ENCODE measurements around the gene C2orf80. TPM values are rescaled to one million over a fixed set of nuclear protein-coding genes. Genes with fewer than 3 reads are reported as not detected.
A peak's percentile ranks its signal among the peaks of the same experiment; 100 is the strongest.
"Not testable (repeated sequence)": the region's sequence is repeated elsewhere in the genome, so short reads cannot be mapped to it uniquely, and the experiment has no call there.

Gene C2orf80
- total and polyA plus RNA-seq, 2 experiments from 2014 or later: not detected

DNA sequence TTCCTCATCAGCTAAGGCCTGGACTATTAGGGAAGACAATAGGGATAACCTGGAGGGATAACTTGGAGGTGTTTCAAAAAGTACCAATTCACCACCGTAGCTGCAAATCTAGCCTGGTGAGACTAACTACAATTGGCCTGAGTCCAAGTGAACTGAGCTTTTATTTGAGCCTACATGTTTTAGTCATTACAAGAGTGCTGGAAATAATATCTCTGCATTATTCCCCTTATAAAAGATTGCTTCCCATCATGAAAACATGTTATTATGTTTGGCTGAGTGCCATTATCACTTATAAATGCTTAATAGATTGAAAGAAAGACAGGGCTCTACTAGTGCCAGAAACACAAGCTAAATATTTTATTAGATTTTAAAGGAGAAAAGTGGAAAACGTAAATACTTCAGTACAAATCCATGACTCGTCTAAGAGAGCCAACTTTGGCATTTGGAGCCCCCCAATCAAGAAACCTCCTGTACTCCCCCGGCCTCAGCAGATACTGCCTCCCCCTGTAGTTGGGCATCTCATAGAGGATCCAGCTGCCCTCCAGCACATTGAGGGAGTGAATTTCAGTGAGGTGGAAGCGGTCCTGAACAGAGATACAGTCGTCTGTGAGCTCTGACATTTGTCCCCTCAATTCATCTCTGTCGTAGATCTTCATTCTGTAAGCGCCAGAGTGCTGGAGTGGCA is 47.4 kb downstream of the C2orf80 start:
- H4K20me1 ChIP-seq (ENCODE audit: insufficient read depth, poor library complexity, severe bottlenecking): no peaks in the 10 kb centered on the region
- no peak for DNase-seq (ENCODE audit: low spot score)
- H3K9me3 ChIP-seq (ENCODE audit: low read depth): no peaks in the 10 kb centered on the region
- no peak overlapping the region for H3K4me3 ChIP-seq
- no peaks in the 10 kb centered on the region for H3K36me3 ChIP-seq (replicated peaks; ENCODE audit: insufficient read depth, low read depth)
- peak overlapping the region; percentile 13 for H3K27ac ChIP-seq
- TF ChIP-seq, protein P1, sequence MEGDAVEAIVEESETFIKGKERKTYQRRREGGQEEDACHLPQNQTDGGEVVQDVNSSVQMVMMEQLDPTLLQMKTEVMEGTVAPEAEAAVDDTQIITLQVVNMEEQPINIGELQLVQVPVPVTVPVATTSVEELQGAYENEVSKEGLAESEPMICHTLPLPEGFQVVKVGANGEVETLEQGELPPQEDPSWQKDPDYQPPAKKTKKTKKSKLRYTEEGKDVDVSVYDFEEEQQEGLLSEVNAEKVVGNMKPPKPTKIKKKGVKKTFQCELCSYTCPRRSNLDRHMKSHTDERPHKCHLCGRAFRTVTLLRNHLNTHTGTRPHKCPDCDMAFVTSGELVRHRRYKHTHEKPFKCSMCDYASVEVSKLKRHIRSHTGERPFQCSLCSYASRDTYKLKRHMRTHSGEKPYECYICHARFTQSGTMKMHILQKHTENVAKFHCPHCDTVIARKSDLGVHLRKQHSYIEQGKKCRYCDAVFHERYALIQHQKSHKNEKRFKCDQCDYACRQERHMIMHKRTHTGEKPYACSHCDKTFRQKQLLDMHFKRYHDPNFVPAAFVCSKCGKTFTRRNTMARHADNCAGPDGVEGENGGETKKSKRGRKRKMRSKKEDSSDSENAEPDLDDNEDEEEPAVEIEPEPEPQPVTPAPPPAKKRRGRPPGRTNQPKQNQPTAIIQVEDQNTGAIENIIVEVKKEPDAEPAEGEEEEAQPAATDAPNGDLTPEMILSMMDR (IDR thresholded peaks at IDR 0.05; ENCODE audit: poor library complexity): no peak
- no peak for TF ChIP-seq EZH2 (IDR thresholded peaks at IDR 0.05; ENCODE audit: borderline replicate concordance)
- TF ChIP-seq EZH2phosphoT487 (IDR thresholded peaks at IDR 0.05; ENCODE audit: low read depth, severe bottlenecking, unreplicated experiment): no peak
- peaks cover 7% of the 10 kb centered on the region for H3K4me1 ChIP-seq (ENCODE audit: insufficient read depth)
- H3K9me2 ChIP-seq (replicated peaks; ENCODE audit: insufficient read depth): no peaks in the 10 kb centered on the region
- H3K79me2 ChIP-seq: no peaks in the 10 kb centered on the region
- H2AFZ ChIP-seq: no peak overlapping the region
- 45% methylated on average over 8 of the region's 8 CpGs for WGBS (ENCODE audit: low lambda C conversion rate, missing lambda C conversion rate)
- H3K4me2 ChIP-seq: no peak overlapping the region
- H3K27me3 ChIP-seq: no peaks in the 10 kb centered on the region

DNA sequence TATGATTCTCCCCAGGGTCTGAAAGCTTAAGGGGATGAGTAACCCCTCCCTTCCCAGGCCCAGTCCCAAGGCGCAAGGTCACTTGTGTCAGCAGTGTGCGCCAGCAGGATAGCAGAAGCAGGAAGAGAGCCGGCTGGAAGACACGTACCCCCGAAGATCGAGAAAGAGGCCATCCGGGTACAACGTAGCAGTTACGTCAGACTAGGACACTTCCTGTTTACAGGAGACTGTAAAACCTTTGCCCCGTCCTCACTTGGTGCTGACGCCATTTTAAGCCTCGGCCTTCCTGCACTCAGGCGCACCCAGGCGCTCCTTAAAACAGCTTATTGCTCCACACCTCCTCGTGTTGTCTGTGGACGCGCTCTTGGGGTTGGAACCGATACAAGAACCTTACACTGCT is 50.4 kb downstream of the C2orf80 start:
- no peaks in the 10 kb centered on the region for H3K27me3 ChIP-seq
- no peak for DNase-seq (ENCODE audit: low spot score)
- WGBS (ENCODE audit: low lambda C conversion rate, missing lambda C conversion rate): 91% methylated on average over 18 of the region's 18 CpGs
- no peaks in the 10 kb centered on the region for H3K9me3 ChIP-seq (ENCODE audit: low read depth)
- no peak overlapping the region for H3K27ac ChIP-seq
- H3K4me2 ChIP-seq: no peak overlapping the region
- no peak overlapping the region for H2AFZ ChIP-seq
- peaks cover 27% of the 10 kb centered on the region for H3K4me1 ChIP-seq (ENCODE audit: insufficient read depth)
- H4K20me1 ChIP-seq (ENCODE audit: insufficient read depth, poor library complexity, severe bottlenecking): no peaks in the 10 kb centered on the region
- H3K79me2 ChIP-seq: no peaks in the 10 kb centered on the region
- no peaks in the 10 kb centered on the region for H3K9me2 ChIP-seq (replicated peaks; ENCODE audit: insufficient read depth)
- no peak for TF ChIP-seq EZH2 (IDR thresholded peaks at IDR 0.05; ENCODE audit: borderline replicate concordance)
- TF ChIP-seq, protein P1 (IDR thresholded peaks at IDR 0.05; ENCODE audit: poor library complexity): no peak
- TF ChIP-seq EZH2phosphoT487 (IDR thresholded peaks at IDR 0.05; ENCODE audit: low read depth, severe bottlenecking, unreplicated experiment): no peak
- H3K36me3 ChIP-seq (replicated peaks; ENCODE audit: insufficient read depth, low read depth): no peaks in the 10 kb centered on the region
- H3K4me3 ChIP-seq: no peak overlapping the region

DNA sequence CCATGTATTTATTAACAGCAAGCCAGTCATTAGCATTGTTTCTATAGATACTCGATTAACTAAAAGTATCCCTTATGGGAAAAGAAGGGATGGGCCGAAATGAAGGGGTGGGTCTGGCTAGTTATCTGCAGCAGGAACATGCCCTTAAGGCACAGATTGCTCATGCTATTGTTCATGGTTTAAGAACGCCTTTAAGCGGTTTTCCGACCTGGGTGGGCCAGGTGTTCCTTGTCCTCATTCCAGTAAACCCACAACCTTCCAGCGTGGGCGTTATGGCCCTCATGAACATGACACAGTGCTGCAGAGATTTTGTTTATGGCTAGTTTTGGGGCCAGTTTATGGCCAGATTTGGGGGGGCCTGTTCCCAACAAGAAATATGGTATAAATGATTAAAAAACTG is 51.5 kb downstream of the C2orf80 start:
- DNase-seq (ENCODE audit: low spot score); H3K79me2 ChIP-seq; H3K4me2 ChIP-seq; H3K36me3 ChIP-seq (replicated peaks; ENCODE audit: insufficient read depth, low read depth); H3K9me2 ChIP-seq (replicated peaks; ENCODE audit: insufficient read depth); H3K9me3 ChIP-seq (ENCODE audit: low read depth); H2AFZ ChIP-seq; H3K27ac ChIP-seq; H4K20me1 ChIP-seq (ENCODE audit: insufficient read depth, poor library complexity, severe bottlenecking); H3K27me3 ChIP-seq; H3K4me3 ChIP-seq: not testable (repeated sequence)
- WGBS (ENCODE audit: low lambda C conversion rate, missing lambda C conversion rate): 96% methylated on average over 7 of the region's 7 CpGs
- peaks cover 27% of the 10 kb centered on the region for H3K4me1 ChIP-seq (ENCODE audit: insufficient read depth)

DNA sequence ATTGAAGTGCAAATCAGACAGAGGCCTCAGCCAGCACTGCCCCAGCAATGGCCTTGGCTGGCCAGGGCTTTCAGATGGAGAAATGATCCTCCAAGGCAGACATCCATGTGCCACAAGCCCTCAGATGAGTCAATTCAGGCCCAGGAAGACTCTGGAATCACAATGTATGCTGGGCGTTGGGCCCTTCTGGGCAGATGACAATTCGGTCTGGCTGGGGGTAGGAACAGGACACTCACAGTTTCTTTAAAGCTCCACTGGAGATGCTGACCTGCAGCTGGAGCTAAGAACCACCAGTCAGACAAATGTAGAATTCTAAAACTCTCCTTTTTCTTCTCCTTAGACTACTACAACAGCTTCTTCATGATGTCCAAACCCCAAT is 53.1 kb downstream of the C2orf80 start:
- peaks cover 19% of the 10 kb centered on the region for H3K4me1 ChIP-seq (ENCODE audit: insufficient read depth)
- no peak for DNase-seq (ENCODE audit: low spot score)
- H3K4me2 ChIP-seq: no peak overlapping the region
- no peaks in the 10 kb centered on the region for H3K36me3 ChIP-seq (replicated peaks; ENCODE audit: insufficient read depth, low read depth)
- H3K9me3 ChIP-seq (ENCODE audit: low read depth): no peaks in the 10 kb centered on the region
- no peak overlapping the region for H2AFZ ChIP-seq
- H3K9me2 ChIP-seq (replicated peaks; ENCODE audit: insufficient read depth): no peaks in the 10 kb centered on the region
- WGBS (ENCODE audit: low lambda C conversion rate, missing lambda C conversion rate): 78% methylated on average over 2 of the region's 2 CpGs
- no peaks in the 10 kb centered on the region for H4K20me1 ChIP-seq (ENCODE audit: insufficient read depth, poor library complexity, severe bottlenecking)
- TF ChIP-seq EZH2 (IDR thresholded peaks at IDR 0.05; ENCODE audit: borderline replicate concordance): no peak
- TF ChIP-seq, protein P1 (IDR thresholded peaks at IDR 0.05; ENCODE audit: poor library complexity): no peak
- TF ChIP-seq EZH2phosphoT487 (IDR thresholded peaks at IDR 0.05; ENCODE audit: low read depth, severe bottlenecking, unreplicated experiment): no peak
- no peaks in the 10 kb centered on the region for H3K27me3 ChIP-seq
- H3K79me2 ChIP-seq: no peaks in the 10 kb centered on the region
- no peak overlapping the region for H3K4me3 ChIP-seq
- H3K27ac ChIP-seq: peak overlapping the region; percentile 54
